HG02678 (cell line): Measurements from ENCODE around the gene PCDHB13.
"Not testable (repeated sequence)": the region's sequence is repeated elsewhere in the genome, so short reads cannot be mapped to it uniquely, and the experiment has no call there.

Source experiments
- ATAC-seq: cut with Tn5 transposase; IDR thresholded peaks from one replicate; pipeline ENCODE4 v1.9.1; 2021; ENCODE audit warnings: mild to moderate bottlenecking, moderate library complexity; ENCODE audit not compliant: unreplicated experiment

The PCDHB13 gene

DNA sequence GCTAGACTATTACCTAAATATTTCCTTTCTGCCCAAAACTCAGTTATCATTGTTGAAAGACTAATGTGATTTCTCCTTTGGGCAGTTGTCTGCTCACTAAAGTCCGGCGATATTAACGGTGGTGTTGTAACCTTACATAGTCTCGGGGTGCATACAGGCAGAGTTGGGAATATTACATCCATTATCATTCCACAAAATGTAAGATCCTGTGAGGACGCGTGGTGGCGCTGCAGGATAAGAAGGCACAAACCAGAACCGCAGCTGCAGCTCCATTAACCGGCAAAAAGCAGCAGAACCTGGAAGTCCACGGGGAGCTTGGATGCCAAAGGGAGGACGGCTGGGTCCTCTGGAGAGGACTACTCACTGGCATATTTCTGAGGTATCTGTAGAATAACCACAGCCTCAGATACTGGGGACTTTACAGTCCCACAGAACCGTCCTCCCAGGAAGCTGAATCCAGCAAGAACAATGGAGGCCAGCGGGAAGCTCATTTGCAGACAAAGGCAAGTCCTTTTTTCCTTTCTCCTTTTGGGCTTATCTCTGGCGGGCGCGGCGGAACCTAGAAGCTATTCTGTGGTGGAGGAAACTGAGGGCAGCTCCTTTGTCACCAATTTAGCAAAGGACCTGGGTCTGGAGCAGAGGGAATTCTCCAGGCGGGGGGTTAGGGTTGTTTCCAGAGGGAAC is at the start of gene PCDHB13:
Gene PCDHB13 (plus strand): TSS at position 264 of the 684 bp plus-strand sequence. CDS start 205 bp downstream, at position 469.
- ATAC-seq, result not testable (repeated sequence)

DNA sequence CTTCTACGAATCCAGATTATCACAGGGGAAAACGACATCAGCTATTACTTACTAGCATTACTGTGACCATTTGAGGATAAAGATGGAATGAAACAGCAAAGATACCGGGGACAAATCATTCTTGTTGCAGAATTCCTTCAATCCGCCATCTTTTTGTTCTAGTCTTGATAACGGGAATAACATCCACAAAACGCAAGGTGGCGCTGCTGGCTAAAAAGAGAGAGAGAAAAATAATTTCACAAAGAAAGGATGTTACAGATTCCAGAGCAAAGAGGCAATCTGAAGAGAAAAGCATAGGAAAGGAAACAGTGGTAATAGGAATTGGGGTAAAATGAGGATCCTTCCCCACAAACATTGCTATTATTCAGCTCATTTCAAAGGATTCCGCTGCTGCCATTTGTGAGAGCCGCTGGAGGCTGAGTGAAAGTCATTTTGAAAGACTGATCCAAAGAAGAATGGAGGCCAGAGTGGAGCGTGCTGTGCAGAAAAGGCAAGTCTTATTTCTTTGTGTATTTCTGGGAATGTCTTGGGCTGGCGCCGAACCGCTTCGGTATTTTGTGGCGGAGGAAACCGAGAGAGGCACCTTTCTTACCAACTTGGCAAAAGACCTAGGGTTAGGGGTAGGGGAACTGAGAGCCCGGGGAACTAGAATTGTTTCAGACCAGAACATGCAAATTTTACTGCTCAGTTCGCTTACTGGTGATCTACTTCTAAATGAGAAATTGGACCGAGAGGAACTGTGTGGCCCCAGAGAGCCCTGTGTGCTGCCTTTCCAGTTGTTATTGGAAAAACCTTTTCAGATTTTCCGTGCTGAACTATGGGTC is 41.1 kb upstream of the PCDHB13 start, which contains the start of gene PCDHB7:
Gene PCDHB7 (plus strand): TSS at position 264 of the 824 bp plus-strand sequence. CDS start 192 bp downstream, at position 456.
- no peak for ATAC-seq

DNA sequence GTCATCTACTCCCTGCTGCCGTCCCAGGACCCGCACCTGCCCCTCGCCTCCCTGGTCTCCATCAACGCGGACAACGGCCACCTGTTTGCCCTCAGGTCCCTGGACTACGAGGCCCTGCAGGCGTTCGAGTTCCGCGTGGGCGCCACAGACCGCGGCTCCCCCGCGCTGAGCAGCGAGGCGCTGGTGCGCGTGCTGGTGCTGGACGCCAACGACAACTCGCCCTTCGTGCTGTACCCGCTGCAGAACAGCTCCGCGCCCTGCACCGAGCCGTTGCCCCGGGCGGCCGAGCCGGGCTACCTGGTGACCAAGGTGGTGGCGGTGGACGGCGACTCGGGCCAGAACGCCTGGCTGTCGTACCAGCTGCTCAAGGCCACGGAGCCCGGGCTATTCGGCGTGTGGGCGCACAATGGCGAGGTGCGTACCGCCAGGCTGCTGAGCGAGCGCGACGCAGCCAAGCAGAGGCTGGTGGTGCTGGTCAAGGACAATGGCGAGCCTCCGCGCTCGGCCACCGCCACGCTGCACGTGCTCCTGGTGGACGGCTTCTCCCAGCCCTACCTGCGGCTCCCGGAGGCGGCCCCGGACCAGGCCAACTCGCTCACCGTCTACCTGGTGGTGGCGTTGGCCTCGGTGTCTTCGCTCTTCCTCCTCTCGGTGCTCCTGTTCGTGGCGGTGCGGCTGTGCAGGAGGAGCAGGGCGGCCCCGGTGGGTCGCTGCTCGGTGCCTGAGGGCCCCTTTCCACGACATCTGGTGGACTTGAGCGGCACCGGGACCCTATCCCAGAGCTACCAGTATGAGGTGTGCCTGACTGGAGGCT is 39.2 kb upstream of the PCDHB13 start:
- not testable (repeated sequence) for ATAC-seq

DNA sequence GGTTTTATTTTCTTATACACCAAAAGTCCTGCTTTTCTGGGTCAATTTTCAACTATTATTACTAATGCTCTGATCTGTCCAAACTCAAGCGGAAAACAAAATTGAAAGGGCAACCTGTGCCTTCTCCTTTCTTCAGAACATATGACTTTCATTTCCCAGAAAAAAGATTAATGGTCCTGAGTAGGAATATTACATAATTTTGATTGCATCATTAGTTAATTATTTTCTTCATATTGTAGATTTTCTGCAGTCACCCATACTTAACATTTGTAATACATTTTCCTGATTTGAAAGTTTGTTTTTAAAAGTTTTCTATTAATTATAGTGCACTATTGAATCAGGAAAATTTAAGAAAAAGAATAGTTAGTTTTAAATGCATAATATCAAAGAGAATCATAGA is 37.8 kb upstream of the PCDHB13 start:
- no peak for ATAC-seq

DNA sequence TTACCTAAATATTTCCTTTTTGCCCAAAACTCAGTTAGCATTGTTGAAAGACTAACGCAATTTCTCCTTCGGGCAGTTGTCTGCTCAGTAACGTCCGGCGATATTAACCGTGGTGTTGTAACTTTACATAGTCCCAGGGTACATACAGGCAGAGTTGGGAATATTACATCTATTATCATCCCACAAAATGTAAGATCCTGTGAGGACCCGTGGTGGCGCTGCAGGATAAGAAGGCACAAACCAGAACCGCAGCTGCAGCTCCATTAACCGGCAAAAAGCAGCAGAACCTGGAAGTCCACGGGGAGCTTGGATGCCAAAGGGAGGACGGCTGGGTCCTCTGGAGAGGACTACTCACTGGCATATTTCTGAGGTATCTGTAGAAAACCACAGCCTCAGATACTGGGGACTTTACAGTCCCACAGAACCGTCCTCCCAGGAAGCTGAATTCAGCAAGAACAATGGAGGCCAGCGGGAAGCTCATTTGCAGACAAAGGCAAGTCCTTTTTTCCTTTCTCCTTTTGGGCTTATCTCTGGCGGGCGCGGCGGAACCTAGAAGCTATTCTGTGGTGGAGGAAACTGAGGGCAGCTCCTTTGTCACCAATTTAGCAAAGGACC is 36.0 kb upstream of the PCDHB13 start, which contains the start of gene PCDHB8:
Gene PCDHB8 (plus strand): TSS at position 214 of the 615 bp plus-strand sequence. CDS start 245 bp downstream, at position 459.
- ATAC-seq, result not testable (repeated sequence)

DNA sequence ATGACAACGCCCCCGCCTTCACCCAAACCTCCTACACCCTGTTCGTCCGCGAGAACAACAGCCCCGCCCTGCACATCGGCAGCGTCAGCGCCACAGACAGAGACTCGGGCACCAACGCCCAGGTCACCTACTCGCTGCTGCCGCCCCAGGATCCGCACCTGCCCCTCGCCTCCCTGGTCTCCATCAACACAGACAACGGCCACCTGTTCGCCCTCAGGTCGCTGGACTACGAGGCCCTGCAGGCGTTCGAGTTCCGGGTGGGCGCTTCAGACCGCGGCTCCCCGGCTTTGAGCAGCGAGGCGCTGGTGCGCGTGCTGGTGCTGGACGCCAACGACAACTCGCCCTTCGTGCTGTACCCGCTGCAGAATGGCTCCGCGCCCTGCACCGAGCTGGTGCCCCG is 34.3 kb upstream of the PCDHB13 start:
- ATAC-seq, result not testable (repeated sequence)

DNA sequence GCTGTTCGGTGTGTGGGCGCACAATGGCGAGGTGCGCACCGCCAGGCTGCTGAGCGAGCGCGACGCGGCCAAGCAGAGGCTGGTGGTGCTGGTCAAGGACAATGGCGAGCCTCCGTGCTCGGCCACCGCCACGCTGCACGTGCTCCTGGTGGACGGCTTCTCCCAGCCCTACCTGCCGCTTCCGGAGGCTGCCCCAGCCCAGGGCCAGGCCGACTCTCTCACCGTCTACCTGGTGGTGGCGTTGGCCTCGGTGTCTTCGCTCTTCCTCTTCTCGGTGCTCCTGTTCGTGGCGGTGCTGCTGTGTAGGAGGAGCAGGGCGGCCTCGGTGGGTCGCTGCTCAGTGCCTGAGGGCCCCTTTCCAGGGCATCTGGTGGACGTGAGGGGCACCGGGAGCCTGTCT is 33.8 kb upstream of the PCDHB13 start:
- ATAC-seq, result not testable (repeated sequence)

DNA sequence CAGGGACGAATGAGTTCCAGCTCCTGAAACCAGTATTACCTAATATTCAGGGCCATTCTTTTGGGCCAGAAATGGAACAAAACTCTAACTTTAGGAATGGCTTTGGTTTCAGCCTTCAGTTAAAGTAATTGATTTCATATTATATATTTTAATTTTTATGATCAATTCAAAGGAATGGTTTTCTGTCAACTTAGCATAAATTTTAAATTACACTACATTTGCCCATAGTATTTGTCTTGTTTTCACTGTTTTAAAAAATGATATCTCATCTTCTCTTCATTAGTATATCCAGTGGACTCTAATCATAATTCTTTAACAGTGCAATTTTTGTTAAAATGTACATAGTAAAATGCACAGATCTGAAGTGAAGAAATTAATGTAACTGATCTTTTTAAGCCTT is 33.4 kb upstream of the PCDHB13 start:
- no peak for ATAC-seq

DNA sequence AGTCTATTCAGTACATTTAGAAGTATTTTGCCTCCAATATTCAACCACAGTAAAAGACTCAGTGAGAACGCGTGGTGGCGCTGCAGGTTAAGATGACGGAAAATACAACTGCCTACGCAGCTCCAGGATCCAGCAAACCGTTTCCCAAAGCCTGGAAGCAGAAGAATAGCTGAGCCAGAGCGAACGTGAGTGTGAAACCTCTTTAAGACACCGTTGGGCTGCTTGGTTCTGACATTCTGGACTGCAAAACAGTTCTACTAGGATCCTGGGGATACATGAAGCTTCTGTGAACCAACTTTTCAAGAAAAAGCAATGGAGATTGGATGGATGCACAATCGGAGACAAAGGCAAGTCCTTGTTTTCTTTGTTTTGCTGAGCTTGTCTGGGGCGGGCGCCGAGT is 31.5 kb upstream of the PCDHB13 start, which contains the start of gene PCDHB16:
Gene PCDHB16 (plus strand): TSS at position 140 of the 400 bp plus-strand sequence. CDS start 173 bp downstream, at position 313.
- ATAC-seq, result no peak

DNA sequence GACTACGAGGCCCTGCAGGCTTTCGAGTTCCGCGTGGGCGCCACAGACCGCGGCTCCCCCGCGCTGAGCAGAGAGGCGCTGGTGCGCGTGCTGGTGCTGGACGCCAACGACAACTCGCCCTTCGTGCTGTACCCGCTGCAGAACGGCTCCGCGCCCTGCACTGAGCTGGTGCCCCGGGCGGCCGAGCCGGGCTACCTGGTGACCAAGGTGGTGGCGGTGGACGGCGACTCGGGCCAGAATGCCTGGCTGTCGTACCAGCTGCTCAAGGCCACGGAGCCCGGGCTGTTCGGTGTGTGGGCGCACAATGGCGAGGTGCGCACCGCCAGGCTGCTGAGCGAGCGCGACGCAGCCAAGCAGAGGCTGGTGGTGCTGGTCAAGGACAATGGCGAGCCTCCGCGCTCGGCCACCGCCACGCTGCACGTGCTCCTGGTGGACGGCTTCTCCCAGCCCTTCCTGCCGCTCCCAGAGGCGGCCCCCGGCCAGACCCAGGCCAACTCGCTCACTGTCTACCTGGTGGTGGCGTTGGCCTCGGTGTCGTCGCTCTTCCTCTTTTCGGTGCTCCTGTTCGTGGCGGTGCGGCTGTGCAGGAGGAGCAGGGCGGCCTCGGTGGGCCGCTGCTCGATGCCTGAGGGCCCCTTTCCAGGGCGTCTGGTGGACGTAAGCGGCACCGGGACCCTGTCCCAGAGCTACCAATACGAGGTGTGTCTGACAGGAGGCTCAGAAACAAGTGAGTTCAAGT is 29.4 kb upstream of the PCDHB13 start:
- ATAC-seq, result not testable (repeated sequence)

DNA sequence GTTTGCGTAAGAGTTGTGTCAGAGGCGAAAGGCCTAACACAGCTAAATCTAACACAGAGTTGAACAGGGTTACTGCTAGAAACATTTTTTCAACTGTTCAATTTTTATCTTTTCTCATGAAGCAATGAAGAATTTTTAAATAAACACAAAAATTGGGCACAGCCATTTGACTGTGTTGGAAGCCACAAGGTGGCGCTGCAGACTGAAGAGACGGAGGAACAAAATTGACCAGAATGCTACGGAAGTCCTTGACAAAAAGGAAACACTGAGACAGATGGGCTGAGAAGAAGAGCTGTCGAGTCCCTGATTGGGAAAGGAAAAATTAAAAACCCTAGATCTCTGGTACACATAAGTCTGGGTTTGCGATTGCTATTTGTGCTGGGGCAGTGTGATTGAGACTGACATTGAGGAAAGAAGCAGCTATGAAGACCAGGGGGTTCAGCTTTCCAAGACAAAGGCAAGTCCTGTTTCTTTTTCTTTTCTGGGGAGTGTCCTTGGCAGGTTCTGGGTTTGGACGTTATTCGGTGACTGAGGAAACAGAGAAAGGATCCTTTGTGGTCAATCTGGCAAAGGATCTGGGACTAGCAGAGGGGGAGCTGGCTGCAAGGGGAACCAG is 26.7 kb upstream of the PCDHB13 start, which contains the start of gene PCDHB9:
Gene PCDHB9 (plus strand): TSS at position 265 of the 616 bp plus-strand sequence. CDS start 158 bp downstream, at position 423.
- no peak for ATAC-seq

DNA sequence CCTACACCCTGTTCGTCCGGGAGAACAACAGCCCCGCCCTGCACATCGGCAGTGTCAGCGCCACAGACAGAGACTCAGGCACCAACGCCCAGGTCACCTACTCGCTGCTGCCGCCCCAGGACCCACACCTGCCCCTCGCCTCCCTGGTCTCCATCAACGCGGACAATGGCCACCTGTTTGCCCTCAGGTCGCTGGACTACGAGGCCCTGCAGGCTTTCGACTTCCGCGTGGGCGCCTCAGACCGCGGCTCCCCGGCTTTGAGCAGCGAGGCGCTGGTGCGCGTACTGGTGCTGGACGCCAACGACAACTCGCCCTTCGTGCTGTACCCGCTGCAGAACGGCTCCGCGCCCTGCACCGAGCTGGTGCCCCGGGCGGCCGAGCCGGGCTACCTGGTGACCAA is 25.0 kb upstream of the PCDHB13 start:
- ATAC-seq, result not testable (repeated sequence)

DNA sequence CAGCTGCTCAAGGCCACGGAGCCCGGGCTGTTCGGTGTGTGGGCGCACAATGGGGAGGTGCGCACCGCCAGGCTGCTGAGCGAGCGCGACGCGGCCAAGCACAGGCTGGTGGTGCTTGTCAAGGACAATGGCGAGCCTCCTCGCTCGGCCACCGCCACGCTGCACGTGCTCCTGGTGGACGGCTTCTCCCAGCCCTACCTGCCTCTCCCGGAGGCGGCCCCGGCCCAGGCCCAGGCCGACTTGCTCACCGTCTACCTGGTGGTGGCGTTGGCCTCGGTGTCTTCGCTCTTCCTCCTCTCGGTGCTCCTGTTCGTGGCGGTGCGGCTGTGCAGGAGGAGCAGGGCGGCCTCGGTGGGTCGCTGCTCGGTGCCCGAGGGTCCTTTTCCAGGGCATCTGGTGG is 24.6 kb upstream of the PCDHB13 start:
- not testable (repeated sequence) for ATAC-seq

DNA sequence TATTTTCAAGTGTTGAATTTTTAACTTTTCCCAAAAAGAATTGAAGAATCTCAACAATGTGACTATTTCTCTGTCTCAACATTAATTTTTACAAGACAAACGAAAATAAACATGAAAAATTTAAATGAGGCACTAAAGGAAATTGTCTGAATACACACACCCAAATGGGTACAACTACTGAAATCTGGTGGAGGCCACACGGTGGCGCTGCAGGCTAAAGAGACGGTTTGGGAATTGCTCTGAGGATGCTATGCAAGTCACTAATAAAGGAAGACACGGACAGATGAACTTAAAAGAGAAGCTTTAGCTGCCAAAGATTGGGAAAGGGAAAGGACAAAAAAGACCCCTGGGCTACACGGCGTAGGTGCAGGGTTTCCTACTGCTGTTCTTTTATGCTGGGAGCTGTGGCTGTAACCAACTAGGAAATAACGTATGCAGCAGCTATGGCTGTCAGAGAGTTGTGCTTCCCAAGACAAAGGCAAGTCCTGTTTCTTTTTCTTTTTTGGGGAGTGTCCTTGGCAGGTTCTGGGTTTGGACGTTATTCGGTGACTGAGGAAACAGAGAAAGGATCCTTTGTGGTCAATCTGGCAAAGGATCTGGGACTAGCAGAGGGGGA is 21.5 kb upstream of the PCDHB13 start, which contains the start of gene PCDHB10:
Gene PCDHB10 (plus strand): TSS at position 244 of the 616 bp plus-strand sequence. CDS start 200 bp downstream, at position 444.
- no peak for ATAC-seq

DNA sequence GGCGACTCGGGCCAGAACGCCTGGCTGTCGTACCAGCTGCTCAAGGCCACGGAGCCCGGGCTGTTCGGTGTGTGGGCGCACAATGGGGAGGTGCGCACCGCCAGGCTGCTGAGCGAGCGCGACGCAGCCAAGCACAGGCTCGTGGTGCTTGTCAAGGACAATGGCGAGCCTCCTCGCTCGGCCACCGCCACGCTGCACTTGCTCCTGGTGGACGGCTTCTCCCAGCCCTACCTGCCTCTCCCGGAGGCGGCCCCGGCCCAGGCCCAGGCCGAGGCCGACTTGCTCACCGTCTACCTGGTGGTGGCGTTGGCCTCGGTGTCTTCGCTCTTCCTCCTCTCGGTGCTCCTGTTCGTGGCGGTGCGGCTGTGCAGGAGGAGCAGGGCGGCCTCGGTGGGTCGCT is 19.4 kb upstream of the PCDHB13 start:
- not testable (repeated sequence) for ATAC-seq

DNA sequence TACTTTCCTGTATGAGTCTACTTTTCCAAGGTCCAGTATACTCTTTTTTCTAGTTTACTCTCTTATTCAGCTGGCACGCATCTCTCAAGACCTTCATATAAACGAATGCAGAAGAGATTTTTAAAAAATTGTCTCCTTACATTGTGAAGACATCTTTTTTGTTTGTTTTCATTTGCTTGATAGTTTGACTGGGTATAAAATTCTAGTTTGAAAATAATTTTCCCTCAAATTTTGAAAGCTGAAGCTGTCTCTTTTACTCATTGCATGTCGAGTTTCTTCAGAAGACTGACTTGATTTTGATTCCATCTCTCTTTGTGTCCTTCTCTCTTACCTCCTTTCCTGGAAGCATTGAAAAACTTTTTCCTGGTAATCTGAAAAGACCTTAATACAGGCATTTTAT is 17.4 kb upstream of the PCDHB13 start:
- no peak for ATAC-seq

DNA sequence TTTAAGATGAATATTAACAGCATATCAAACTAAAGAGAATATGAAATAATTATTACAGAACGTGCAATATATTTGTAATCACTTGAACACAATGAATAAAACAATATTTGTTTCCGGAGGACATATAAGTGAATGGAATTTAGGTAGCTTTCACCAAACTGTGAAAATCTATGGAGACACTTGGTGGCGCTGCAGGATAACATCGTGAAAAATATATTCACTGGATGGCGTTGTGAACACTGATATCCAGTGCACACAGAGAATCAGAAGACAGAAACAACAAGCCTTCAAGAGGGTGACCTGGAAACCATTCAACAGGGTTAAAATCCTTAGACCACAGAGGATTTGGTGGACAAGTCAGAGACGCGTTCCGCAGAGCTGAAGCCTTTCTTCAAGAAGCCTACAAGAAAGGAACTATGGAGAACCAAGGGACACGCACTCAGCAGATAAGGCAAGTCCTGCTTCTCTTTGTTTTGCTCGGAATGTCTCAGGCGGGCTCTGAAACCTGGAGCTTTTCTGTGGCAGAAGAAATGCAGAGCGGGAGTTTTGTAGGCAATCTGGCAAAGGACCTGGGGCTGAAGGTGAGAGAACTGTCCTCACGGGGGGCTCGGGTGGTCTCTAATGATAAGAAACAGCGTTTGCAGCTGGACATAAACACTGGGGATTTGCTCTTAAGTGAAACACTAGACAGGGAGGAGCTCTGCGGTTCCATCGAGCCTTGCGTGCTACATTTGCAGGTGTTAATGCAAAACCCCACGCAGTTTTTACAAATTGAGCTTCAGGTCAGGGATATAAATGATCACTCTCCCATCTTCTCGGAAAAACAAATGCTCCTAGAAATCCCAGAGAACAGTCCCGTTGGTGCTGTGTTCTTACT is 14.1 kb upstream of the PCDHB13 start, which contains the start of gene PCDHB11:
Gene PCDHB11 (plus strand): TSS at position 269 of the 877 bp plus-strand sequence. CDS start 148 bp downstream, at position 417.
- ATAC-seq, result no peak
